Stimulated activated CD8-positive, alpha-beta memory T cell treated with anti-CD3 and anti-CD28 coated beads, Interleukin-7, amount 100 ng/mL, for 1 hour (primary cell): ENCODE measurements around the gene HMGCLL1.

Experiments
- DNase-seq, 2 donors: peaks; one replicate each; pipeline ENCODE4 v3.0.0-alpha.2; 2020; ENCODE audit warnings: low read depth in 2 of 2

HMGCLL1 gene

GRCh38 chr6:55531496-55531895 lies 47.5 kb downstream of the HMGCLL1 start:
- DNase-seq, result no peak

- DNase-seq, result no peak
These were observed 48.1 kb downstream of the HMGCLL1 start for GRCh38 chr6:55530931-55531330.

DNA sequence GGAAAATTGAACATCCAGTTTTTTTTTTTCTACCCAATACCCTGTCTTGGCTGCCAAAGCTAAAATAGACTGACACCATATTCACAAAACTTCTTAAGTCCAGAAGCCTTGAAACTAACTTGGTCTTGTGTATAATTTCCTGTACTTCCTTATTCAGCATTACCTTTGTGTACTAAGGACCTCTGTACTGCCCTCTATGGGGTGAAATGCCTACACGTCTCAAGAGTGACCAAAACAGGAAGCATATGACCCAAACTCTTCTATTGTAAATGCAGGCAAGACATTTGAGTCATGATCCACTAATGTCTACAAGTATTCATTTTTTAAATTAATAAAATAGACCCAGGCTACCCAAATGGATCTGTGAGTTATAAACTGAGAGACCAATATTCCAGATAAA lies 50.4 kb downstream of the HMGCLL1 start:
- no peak for DNase-seq

DNA sequence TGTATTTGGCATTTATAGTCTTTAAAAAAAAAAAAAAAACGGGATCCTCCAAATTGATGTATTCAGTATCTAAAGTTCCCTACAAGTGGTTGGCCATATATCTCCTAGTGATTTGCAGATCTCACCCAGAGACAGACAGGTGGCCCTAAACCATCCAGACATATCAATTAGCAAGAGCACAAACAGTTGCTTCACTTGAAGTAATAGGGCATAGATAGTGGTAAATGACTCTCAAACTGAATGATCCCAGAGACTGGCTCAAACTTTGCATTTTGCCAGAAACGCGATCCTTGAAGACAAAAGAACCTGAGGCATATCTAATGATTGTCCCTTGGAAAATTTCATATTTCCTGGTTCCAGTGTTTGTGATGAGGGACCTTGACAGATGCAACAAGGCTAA lies 54.6 kb downstream of the HMGCLL1 start:
- no peak for DNase-seq

- DNase-seq, result no peak
These were observed 60.4 kb downstream of the HMGCLL1 start for GRCh38 chr6:55518529-55519060.

DNA sequence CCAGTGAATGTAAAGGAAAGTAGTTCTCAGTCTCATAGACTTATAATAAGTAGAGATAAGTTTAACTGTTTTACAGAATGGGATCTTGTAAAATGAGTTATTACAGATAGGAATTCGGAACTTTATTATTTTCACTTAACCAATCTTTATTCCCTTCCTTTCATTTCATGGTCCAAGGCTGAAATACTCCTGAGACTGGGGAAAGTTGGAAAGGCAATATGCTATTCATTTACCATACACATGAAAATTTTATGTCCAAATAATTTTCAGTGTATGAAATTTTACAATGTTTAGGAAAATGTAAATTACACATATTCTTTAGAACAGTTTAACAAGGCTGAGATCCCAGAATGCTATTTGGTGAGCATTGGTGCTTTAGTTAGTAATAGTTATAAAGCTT lies 62.3 kb downstream of the HMGCLL1 start:
- DNase-seq, result no peak

DNA sequence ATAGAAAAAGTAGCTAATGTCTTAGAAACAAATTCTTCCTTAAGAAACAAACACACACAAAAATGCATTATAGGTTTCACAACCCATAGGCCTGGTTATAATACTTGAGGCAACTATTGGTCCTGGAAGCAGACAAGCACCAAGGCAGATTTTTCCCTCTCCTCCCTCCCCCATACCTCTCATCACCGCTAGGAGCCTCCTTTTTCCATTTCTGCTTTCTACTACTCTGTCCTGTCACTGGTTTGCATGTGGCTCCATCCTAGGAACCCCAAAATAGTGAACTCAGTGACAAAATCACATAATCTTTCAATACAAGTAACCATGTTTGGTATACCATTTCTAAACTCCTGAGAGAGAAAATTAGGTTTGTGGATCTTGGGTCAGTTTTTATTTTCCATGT lies 66.1 kb downstream of the HMGCLL1 start:
- no peak for DNase-seq

GRCh38 chr6:55511122-55511800 lies 67.7 kb downstream of the HMGCLL1 start:
- DNase-seq, result no peak

DNA sequence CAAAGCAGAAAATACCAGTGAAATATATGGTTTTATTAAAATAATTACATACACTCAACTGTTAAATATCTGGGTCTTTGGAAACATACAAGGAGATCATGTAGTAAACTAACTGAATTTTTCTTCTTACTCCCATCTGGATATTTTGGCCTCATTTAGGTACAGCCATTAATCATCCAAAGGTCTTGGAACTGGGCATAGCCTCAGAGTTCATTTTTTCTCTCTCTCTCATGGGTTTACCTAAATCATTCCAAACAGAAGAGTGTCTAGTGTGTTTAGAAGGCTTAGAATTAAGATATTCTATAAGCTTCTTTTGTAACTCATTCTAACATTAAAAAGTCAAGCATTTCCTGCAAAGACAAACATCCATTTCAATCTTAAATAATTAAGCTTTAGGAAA lies 79.4 kb downstream of the HMGCLL1 start:
- DNase-seq, result no peak

- DNase-seq, result no peak
These were observed 81.3 kb downstream of the HMGCLL1 start for GRCh38 chr6:55497694-55498093.

DNA sequence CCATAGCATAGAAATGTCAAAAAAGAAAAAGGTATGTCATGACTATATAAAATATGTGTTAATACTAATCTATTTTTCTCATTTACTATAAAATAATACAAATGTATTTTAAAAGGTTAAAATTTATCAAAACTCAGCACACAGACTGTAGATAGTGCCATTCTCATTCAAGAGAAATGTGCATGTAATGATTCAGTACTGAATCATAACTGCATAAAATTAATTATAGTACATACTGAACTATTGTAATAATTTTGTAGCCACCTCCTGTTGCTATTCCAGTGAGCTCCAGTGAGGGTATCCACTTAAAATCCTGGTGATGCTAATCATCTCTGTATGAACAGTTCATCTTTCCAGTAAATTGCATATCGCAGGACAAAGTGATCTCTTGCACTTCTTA lies 82.8 kb downstream of the HMGCLL1 start:
- no peak for DNase-seq

- no peak for DNase-seq
These were observed 83.7 kb downstream of the HMGCLL1 start for GRCh38 chr6:55495277-55495676.

GRCh38 chr6:55494411-55494810 lies 84.6 kb downstream of the HMGCLL1 start:
- no peak for DNase-seq

DNA sequence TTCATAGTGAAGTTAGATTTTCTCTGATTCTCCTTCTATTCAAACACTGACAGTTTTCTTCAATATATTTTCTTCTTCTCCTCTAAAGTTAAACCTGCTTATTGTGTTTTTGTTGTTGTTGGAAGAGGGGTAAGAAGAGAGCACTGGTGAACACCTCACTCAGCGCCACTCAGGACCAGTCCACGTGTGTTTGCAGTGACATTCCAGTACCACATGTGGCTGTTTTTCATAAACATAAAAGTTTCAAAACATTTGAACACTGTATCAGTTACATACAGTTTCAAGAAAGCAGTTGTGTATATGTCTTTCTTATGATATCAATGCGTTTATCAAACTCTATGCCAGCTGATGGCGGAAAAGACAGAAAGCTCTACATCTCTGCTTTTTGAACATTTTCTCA lies 86.7 kb downstream of the HMGCLL1 start:
- DNase-seq, result no peak

DNA sequence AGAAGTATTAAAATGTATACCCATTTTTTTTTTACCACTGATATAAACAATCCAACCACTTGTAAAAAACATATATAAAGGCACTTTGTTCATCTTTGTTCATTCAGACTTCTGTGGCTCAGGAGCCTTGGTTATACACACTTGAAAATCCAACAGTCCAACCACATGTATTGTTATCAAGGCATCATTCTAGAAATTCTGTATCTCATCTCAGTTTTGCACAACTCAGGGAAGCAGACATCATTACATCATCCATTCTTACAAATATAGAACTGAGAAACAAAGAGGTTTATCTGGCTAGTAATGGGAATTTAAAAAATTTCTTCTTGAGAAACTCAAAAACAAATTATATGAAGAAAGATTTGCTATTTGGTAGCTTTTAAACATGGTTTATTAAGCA lies 88.1 kb downstream of the HMGCLL1 start:
- DNase-seq, result no peak

DNA sequence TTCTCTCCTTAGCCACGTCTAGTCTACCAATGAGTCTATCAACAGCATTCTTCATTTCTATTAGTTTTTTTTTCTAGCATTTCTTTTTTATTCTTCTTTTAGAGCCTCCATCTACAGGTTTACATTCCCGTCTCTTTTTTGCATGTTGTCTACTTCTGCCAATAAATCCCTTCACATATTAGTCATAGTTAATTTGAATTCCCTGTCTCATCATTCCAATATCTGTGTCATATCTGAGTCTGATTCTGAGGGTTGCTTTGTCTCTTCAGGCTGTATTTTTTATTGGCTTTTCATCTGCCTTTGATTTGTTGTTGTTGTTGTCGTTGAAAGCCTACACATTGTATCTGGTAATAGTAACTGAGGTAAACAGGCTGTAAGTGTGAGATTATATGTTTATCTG lies 104.6 kb downstream of the HMGCLL1 start:
- no peak for DNase-seq

DNA sequence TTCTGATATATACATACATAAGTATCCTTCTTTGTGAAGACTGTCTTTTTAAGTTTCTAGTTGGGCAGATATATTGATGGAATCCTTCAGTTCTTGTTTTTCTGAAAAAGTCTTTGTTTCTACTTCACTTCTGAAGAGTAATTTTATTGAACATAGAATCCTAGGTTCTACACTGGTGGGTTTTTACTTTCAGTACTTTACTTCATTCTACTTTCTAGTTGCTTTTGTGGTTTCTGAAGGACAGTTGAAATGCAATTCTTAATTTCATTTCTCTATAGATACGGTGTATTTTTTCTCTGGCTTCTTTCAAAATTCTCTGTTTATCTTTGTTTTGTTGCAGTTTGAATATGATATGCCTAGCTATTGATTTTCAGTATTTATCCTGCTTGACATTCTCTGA lies 105.3 kb downstream of the HMGCLL1 start:
- DNase-seq, result no peak

DNA sequence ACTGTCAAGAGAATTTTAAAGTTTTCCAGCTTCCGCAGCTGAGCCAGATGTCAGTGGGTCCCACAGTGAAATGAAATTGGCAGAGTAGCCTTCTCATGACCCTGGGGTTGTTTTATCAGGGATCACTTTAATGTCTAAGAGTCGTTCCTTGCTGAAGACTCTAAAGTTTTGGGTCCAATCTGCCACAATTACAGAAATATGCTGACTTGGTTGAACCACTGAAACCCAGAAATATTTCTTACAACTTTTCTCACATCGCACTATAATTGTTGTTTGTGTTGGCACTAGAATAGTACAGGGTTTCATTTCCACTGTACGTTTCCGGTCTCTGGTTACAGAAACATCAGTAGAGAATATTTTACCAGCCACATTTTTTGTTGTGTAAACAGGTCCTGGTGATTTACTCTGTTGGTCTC lies 109.0 kb downstream of the HMGCLL1 start:
- no peak for DNase-seq

GRCh38 chr6:55456016-55456415 lies 123.0 kb downstream of the HMGCLL1 start:
- DNase-seq, result no peak

GRCh38 chr6:55450005-55450404 lies 129.0 kb downstream of the HMGCLL1 start:
- no peak for DNase-seq

DNA sequence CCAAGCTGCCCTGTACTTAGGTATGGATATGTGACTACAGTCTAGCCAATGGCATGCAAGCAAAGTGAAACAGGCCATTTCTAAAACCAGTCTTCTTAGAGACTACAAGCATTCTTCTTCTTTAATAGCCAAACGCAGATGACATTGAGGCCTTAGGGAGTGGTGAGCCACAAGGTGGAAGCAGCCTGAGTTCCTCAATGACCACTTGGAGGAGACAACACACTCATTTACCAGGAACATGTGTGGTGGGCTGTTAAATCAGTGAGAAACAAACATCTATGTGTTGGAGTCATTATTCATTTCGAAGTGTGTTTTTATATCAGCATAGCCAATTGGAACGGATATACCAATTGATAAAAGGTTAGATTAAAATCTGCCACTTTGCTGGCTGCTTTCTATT lies 129.8 kb downstream of the HMGCLL1 start:
- no peak for DNase-seq

DNA sequence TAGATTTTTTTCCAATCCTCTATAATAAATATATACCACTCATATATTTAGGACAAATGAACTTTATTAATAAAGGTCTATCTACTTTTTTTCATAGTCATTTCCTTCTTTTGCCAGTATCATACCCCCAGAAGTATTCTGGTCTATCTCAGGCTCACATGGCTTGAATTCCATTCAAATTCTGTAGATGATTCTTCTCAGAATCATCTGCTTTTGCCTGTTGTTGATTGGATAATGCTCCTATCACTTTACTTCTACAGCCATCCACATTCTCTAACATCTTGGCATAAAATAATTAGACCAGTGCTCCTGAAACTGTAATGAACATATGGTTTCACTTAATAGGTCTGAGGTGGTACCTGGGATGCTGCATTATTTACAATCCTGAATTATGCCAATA lies 130.5 kb downstream of the HMGCLL1 start:
- DNase-seq, result no peak

GRCh38 chr6:55447891-55448290 lies 131.1 kb downstream of the HMGCLL1 start:
- no peak for DNase-seq

DNA sequence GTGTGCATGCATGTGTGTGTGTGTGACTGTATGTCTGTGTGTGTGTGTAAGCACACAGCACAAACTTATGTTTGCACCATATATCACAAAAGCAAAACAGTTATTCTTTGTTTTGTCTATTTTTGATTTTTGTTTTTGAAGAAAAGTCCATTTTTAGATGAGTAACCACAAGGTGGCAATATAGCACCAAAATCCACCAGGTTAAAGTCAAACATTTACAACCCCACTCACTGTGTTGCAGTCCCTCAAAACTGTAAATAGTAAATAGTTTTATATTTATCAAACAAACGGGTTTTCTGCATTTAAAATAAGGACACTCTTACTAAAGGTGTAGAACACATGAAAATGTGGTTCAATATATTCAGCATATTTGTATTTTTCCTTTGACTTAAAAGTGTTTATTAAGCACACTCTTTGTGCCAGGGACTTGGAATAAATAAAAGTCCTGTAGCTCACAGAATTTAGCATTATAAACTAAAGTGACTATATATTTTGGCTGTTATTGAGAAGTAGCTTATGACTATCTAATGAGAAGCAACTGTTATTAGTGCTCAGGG lies 133.3 kb downstream of the HMGCLL1 start:
- DNase-seq, result no peak
